Lower lobe of right lung (tissue), 2 donors: ENCODE measurements around the gene NAA30. TPM values are rescaled to one million over a fixed set of nuclear protein-coding genes. Genes with fewer than 3 reads are reported as not detected.

Experiments used
- ATAC-seq, 2 donors: fragments of 200-7000 bp; cut with Tn5 transposase; one replicate each; pipeline ENCODE4 v1.9.1; 2020 to 2022; ENCODE audit warnings: mild to moderate bottlenecking in 2 of 2, moderate library complexity in 2 of 2
- DNase-seq: peaks from one replicate; pipeline ENCODE4 v3.0.0-alpha.2; 2020
- H3K27ac ChIP-seq: fragments of 200-600 bp; one replicate; pipeline ENCODE4 v1.8.0; 2022
- H3K27me3 ChIP-seq: fragments of 200-600 bp; one replicate; pipeline ENCODE4 v1.8.0; 2022; ENCODE audit warnings: low read depth
- H3K36me3 ChIP-seq: fragments of 200-600 bp; one replicate; pipeline ENCODE4 v1.8.0; 2022; ENCODE audit warnings: mild to moderate bottlenecking
- H3K4me1 ChIP-seq: fragments of 200-600 bp; one replicate; pipeline ENCODE4 v1.8.0; 2022
- H3K4me3 ChIP-seq: fragments of 200-600 bp; one replicate; pipeline ENCODE4 v1.8.0; 2022; ENCODE audit warnings: mild to moderate bottlenecking
- H3K9me3 ChIP-seq: fragments of 200-600 bp; one replicate; pipeline ENCODE4 v1.8.0; 2022
- CTCF ChIP-seq: fragments of 200-600 bp; IDR thresholded peaks from one replicate; pipeline ENCODE4 v1.8.0; 2022; ENCODE audit warnings: antibody characterized with exemption, mild to moderate bottlenecking
- intact Hi-C: fragments of 100-400 bp; cut with DNase I; formaldehyde crosslinking; loops from one replicate; pipeline ENCODE4 v1.11.0; 2022
- total RNA-seq: library from RNA; stranded (reverse); fragmentation: NEBNext Ultra II Directional; extraction: Animal tissue kit (Norgen Biotek cat#: 25700); gene quantifications from one replicate; pipeline ENCODE4 v1.2.1, GENCODE V29; 2021
- donor health status: DM: no; HTN: yes; CAD: no; lungs with severe emphysema.

NAA30 gene
- total RNA-seq, 1 donor from 2014 or later: 15.5 TPM

DNA sequence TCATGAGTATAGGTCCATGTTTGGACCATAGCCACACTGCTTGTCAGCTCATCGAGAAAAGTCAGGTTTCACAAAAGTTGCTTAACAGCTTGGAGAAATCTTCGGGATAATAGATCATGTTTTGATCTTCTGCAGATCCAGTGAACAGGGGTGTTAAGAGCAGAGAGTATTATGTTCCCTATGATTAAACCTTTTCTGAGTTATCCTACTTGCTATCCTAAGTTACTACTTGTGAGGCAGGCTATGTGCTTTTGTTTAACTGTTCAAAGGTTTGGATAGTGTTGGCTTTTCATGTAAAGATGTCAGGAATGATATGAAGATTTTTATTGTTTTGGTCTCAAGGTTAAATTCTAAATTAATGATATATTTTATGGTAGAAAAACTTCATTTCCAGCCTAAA is 11.1 kb downstream of the NAA30 start:
- no peaks in the 10 kb centered on the region for H3K27me3 ChIP-seq
- intact Hi-C loops: no loop called here
- no peaks in the 10 kb centered on the region for H3K9me3 ChIP-seq
- DNase-seq (no peak), ATAC-seq (no peak)
- no peak overlapping the region for H3K27ac ChIP-seq
- peaks cover 49% of the 10 kb centered on the region for H3K36me3 ChIP-seq
- no peak for TF ChIP-seq CTCF
- peaks cover 14% of the 10 kb centered on the region for H3K4me1 ChIP-seq
- H3K4me3 ChIP-seq: no peak overlapping the region

DNA sequence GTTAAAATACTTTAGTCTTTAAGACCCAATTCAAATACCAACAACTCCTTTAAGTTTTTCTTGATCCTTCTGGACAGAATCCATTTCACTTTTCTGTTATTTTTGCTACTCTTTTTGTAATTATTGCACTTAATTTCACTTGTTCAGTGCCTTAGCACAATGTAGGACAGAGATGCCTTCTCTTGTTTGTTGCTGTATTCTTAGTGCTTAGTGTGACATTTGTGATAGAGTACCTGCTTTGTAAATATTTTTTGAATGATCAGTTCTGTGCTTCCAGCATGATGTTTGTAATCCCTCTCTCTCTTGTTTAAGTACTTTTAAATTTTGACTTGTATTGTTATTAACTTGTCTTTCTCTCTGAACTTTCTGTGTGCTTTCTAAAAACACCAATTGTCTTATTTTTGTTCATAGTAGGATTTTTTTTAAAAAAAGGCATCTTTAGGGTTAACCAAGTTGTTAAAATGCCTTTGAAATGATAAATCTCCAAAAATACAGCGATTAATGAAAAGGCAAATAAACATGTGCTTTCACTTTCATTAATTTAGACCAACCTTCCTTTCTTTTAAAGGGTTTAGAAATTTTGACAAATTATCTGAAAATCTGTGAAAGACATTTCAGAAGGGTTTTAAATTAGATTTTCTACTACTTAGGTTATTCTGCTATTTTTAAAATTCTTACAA is 11.9 kb downstream of the NAA30 start:
- DNase-seq (no peak), ATAC-seq (no peak)
- no peaks in the 10 kb centered on the region for H3K9me3 ChIP-seq
- H3K27me3 ChIP-seq: no peaks in the 10 kb centered on the region
- peaks cover 44% of the 10 kb centered on the region for H3K36me3 ChIP-seq
- intact Hi-C loops: no loop called here
- H3K4me1 ChIP-seq: peaks cover 14% of the 10 kb centered on the region
- no peak overlapping the region for H3K27ac ChIP-seq
- TF ChIP-seq CTCF: no peak
- no peak overlapping the region for H3K4me3 ChIP-seq

- TF ChIP-seq CTCF: no peak
- H3K4me3 ChIP-seq: no peak overlapping the region
- ATAC-seq (no peak), DNase-seq (no peak)
- peaks cover 14% of the 10 kb centered on the region for H3K4me1 ChIP-seq
- no peaks in the 10 kb centered on the region for H3K9me3 ChIP-seq
- peaks cover 33% of the 10 kb centered on the region for H3K36me3 ChIP-seq
- intact Hi-C loops: no loop called here
- H3K27me3 ChIP-seq: no peaks in the 10 kb centered on the region
- H3K27ac ChIP-seq: no peak overlapping the region
These were observed 13.1 kb downstream of the NAA30 start for GRCh38 chr14:57403521-57403864.

DNA sequence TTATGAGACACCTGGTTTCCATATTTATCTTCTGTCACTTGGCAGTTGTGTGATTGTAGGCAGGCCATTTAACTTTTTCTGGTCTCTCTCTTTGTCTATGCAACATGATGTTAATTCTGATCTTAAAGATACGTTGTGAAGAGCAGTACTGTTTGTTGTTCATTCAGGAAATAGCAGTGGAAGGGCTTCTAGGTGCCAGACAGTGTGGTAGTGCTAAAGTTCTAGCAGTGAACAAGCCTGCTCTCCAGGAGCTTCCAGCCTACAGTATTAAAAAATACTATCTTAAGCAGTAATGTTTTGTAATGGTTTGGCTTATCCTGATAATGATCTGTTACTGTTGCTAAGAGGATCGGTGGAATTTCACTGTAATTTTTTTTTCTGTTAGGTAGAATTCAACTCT is 15.2 kb downstream of the NAA30 start:
- no peak for ATAC-seq
- Histone ChIP-seq H3K27ac (no peak overlapping the region), H3K4me1 (peaks cover 14% of the 10 kb centered on the region), H3K4me3 (no peak overlapping the region), H3K27me3 (no peaks in the 10 kb centered on the region), H3K36me3 (peaks cover 37% of the 10 kb centered on the region), H3K9me3 (no peaks in the 10 kb centered on the region)
- intact Hi-C loops: no loop called here
- no peak for TF ChIP-seq CTCF
- DNase-seq: no peak

DNA sequence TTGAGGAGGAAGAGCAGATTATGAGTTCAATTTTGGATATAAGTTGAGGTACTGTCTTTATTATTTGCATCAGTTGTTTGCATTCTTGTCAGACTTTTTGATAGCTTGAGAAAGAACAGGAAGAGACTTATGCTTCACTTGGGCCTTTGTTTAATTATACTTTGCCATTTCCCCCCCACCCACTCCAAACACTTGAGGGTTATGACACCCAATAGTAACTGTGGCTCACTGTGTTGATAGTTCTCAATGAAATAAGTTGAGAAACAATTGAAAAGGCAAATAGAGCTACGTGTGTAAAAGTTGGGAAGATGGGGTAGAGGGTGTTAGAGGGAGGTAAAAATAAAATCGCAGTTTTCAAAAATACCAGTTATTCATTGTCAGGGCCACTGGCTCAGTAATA is 17.7 kb downstream of the NAA30 start:
- peaks cover 51% of the 10 kb centered on the region for H3K36me3 ChIP-seq
- no peak for DNase-seq
- intact Hi-C loops: no loop called here
- no peaks in the 10 kb centered on the region for H3K9me3 ChIP-seq
- no peak for TF ChIP-seq CTCF
- H3K4me3 ChIP-seq: no peak overlapping the region
- peak in 1 of 2 donors; percentile 51 for ATAC-seq
- H3K4me1 ChIP-seq: no peaks in the 10 kb centered on the region
- H3K27ac ChIP-seq: no peak overlapping the region
- no peaks in the 10 kb centered on the region for H3K27me3 ChIP-seq
